ENCODE results near the gene CDK5RAP1.

DNA sequence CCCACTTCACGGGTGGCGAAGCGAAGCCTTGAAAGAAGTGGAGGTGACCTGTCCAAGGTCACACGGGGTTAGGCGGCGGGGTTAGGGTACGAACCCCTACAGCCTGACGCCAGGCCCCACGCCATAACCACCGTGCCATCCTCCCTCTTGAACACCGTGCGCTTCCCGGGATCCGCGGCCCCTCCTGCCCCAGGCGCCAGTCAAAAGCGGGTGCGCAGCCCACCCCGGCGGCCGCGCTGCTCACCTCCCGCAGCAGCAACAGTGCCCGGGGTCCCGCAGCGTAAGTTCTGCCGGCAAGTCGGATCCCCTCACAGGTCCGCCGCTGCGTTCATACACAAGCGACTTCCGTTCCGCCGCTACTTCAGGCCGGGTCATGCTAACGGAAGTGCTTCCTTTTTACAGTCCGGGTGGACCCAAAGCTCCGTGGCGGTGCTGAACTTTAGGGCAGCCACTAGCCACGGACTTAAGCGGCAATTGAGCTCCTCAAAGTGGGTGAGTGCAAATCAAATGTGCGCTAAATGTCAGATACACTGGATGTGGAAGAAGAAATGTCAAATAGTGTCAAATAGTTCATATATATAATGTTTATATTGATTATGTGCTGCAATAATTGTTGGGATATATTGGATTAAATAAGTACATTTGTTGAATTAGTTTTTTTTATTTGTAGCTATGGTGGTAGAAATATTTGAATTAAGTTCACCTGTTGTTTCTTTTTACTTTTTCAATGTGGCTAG, at the start of gene CDK5RAP1:
- TF ChIP-seq, protein P1, sequence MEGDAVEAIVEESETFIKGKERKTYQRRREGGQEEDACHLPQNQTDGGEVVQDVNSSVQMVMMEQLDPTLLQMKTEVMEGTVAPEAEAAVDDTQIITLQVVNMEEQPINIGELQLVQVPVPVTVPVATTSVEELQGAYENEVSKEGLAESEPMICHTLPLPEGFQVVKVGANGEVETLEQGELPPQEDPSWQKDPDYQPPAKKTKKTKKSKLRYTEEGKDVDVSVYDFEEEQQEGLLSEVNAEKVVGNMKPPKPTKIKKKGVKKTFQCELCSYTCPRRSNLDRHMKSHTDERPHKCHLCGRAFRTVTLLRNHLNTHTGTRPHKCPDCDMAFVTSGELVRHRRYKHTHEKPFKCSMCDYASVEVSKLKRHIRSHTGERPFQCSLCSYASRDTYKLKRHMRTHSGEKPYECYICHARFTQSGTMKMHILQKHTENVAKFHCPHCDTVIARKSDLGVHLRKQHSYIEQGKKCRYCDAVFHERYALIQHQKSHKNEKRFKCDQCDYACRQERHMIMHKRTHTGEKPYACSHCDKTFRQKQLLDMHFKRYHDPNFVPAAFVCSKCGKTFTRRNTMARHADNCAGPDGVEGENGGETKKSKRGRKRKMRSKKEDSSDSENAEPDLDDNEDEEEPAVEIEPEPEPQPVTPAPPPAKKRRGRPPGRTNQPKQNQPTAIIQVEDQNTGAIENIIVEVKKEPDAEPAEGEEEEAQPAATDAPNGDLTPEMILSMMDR (tag by site-specific recombination; IDR thresholded peaks at IDR 0.05), result peak; percentile 40; the same call in 1 of the 2 replicates
- no peak; the same call in 1 of the 2 replicates for TF ChIP-seq ZNF768 (tag by site-specific recombination; IDR thresholded peaks at IDR 0.05)
- TF ChIP-seq ZNF174 (tag by site-specific recombination; IDR thresholded peaks at IDR 0.05), result no peak
- TF ChIP-seq YY1 (tag by site-specific recombination; IDR thresholded peaks at IDR 0.05), result peak; percentile 87
- TF ChIP-seq GLI4 (tag by site-specific recombination; IDR thresholded peaks at IDR 0.05), result no peak
- TF ChIP-seq ZNF639 (tag by site-specific recombination; IDR thresholded peaks at IDR 0.05), result peak; percentile 99
- TF ChIP-seq ZNF785 (tag by site-specific recombination; IDR thresholded peaks at IDR 0.05), result no peak
- TF ChIP-seq, protein P2, sequence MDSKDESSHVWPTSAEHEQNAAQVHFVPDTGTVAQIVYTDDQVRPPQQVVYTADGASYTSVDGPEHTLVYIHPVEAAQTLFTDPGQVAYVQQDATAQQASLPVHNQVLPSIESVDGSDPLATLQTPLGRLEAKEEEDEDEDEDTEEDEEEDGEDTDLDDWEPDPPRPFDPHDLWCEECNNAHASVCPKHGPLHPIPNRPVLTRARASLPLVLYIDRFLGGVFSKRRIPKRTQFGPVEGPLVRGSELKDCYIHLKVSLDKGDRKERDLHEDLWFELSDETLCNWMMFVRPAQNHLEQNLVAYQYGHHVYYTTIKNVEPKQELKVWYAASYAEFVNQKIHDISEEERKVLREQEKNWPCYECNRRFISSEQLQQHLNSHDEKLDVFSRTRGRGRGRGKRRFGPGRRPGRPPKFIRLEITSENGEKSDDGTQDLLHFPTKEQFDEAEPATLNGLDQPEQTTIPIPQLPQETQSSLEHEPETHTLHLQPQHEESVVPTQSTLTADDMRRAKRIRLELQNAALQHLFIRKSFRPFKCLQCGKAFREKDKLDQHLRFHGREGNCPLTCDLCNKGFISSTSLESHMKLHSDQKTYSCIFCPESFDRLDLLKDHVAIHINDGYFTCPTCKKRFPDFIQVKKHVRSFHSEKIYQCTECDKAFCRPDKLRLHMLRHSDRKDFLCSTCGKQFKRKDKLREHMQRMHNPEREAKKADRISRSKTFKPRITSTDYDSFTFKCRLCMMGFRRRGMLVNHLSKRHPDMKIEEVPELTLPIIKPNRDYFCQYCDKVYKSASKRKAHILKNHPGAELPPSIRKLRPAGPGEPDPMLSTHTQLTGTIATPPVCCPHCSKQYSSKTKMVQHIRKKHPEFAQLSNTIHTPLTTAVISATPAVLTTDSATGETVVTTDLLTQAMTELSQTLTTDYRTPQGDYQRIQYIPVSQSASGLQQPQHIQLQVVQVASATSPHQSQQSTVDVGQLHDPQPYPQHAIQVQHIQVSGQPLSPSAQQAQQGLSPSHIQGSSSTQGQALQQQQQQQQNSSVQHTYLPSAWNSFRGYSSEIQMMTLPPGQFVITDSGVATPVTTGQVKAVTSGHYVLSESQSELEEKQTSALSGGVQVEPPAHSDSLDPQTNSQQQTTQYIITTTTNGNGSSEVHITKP (tag by site-specific recombination; IDR thresholded peaks at IDR 0.05), result peak; percentile 77
